Immature natural killer cell (primary cell): Measurements from ENCODE around the gene ACTN2. TPM values are rescaled to one million over a fixed set of nuclear protein-coding genes. Genes with fewer than 3 reads are reported as not detected.
A peak's percentile ranks its signal among the peaks of the same experiment; 100 is the strongest.

Experiments
- DNase-seq, 3 donors: peaks; one replicate each; pipeline ENCODE4 v3.0.0; 2022; ENCODE audit warnings: mixed read lengths in 1 of 3
- H3K27ac Mint-ChIP-seq, 6 donors: one replicate each; pipeline ENCODE4 v1.8.0; 2020; ENCODE audit warnings: mixed read lengths in 6 of 6, mild to moderate bottlenecking in 5 of 6, inconsistent platforms in 4 of 6, moderate library complexity in 3 of 6
- H3K27me3 Mint-ChIP-seq, 3 donors: one replicate each; pipeline ENCODE4 v1.8.0; 2020 to 2021; ENCODE audit warnings: low read depth in 3 of 3, mild to moderate bottlenecking in 3 of 3, mixed read lengths in 3 of 3, moderate library complexity in 3 of 3, inconsistent platforms in 1 of 3
- H3K36me3 Mint-ChIP-seq, 3 donors: one replicate each; pipeline ENCODE4 v1.8.0; 2020; ENCODE audit warnings: mixed read lengths in 3 of 3, inconsistent platforms in 2 of 3, mild to moderate bottlenecking in 2 of 3
- H3K4me1 Mint-ChIP-seq, 2 donors: one replicate each; pipeline ENCODE4 v1.8.0; 2020; ENCODE audit warnings: inconsistent platforms in 2 of 2, mild to moderate bottlenecking in 2 of 2, mixed read lengths in 2 of 2, moderate library complexity in 1 of 2
- H3K4me3 Mint-ChIP-seq, 5 donors: one replicate each; pipeline ENCODE4 v1.8.0; 2020; ENCODE audit warnings: mild to moderate bottlenecking in 5 of 5, mixed read lengths in 5 of 5, inconsistent platforms in 3 of 5, moderate library complexity in 3 of 5
- H3K9me3 Mint-ChIP-seq, 6 donors: one replicate each; pipeline ENCODE4 v1.8.0; 2020; ENCODE audit warnings: mild to moderate bottlenecking in 6 of 6, mixed read lengths in 6 of 6, inconsistent platforms in 4 of 6, moderate library complexity in 3 of 6
- polyA plus RNA-seq, 3 donors: library from polyadenylated mRNA; unstranded; fragments of 300-500 nt; fragmentation: Illumina TruSeq; gene quantifications; one replicate each; pipeline ENCODE4 v1.2.3, GENCODE V29; 2021

The ACTN2 gene
- polyA plus RNA-seq, 3 donors from 2014 or later, result not detected

GRCh38 chr1:236785477-236785876, 99.2 kb downstream of the ACTN2 start:
- no peak overlapping the region for H3K4me3 Mint-ChIP-seq
- H3K9me3 Mint-ChIP-seq, result no peaks in the 10 kb centered on the region
- H3K27me3 Mint-ChIP-seq, result peaks cover 6 to 7% (median 7%) of the 10 kb centered on the region in 3 donors
- H3K27ac Mint-ChIP-seq, result no peak overlapping the region
- DNase-seq, result no peak
- no peaks in the 10 kb centered on the region for H3K4me1 Mint-ChIP-seq
- no peaks in the 10 kb centered on the region for H3K36me3 Mint-ChIP-seq

- no peaks in the 10 kb centered on the region for H3K9me3 Mint-ChIP-seq
- no peak for DNase-seq
- peaks cover 6 to 7% (median 6%) of the 10 kb centered on the region in 3 donors for H3K27me3 Mint-ChIP-seq
- no peak overlapping the region for H3K4me3 Mint-ChIP-seq
- H3K36me3 Mint-ChIP-seq, result no peaks in the 10 kb centered on the region
- H3K27ac Mint-ChIP-seq, result no peak overlapping the region
- no peaks in the 10 kb centered on the region for H3K4me1 Mint-ChIP-seq
Observed at GRCh38 chr1:236786453-236786852, 100.2 kb downstream of the ACTN2 start.

GRCh38 chr1:236794585-236795034, 108.3 kb downstream of the ACTN2 start:
- H3K36me3 Mint-ChIP-seq, result no peaks in the 10 kb centered on the region
- H3K27ac Mint-ChIP-seq, result peak overlapping the region; percentile 91 to 97 (median 94)
- no peaks in the 10 kb centered on the region for H3K9me3 Mint-ChIP-seq
- H3K27me3 Mint-ChIP-seq, result peaks cover 6 to 14% (median 10%) of the 10 kb centered on the region in 3 donors
- H3K4me1 Mint-ChIP-seq, result peaks cover 26 to 37% of the 10 kb centered on the region in 2 donors
- H3K4me3 Mint-ChIP-seq, result peak overlapping the region; percentile 89 to 95 (median 93)
- DNase-seq, result no peak

- Mint-ChIP-seq H3K27ac (peak within 1 kb of the TSS; percentile 91 to 97 (median 94)), H3K27me3 (peaks cover 6 to 12% (median 10%) of the 10 kb centered on the region in 3 donors), H3K4me1 (peaks cover 26 to 37% of the 10 kb centered on the region in 2 donors), H3K4me3 (peak within 1 kb of the TSS; percentile 89 to 95 (median 93)), H3K9me3 (no peaks in the 10 kb centered on the region), H3K36me3 (no peaks in the 10 kb centered on the region)
- DNase-seq, result peak; percentile 94 to 95 (median 94)
Observed at GRCh38 chr1:236795035-236795756, 108.9 kb downstream of the ACTN2 start, which contains the start of gene MTR. Gene MTR, plus strand, starts transcription at chr1:236795292. Its CDS starts 412 bp downstream, at chr1:236795704.

GRCh38 chr1:236795757-236796667, 109.7 kb downstream of the ACTN2 start:
- Mint-ChIP-seq H3K27me3 (peaks cover 6 to 12% (median 10%) of the 10 kb centered on the region in 3 donors), H3K4me1 (peaks cover 26 to 37% of the 10 kb centered on the region in 2 donors), H3K27ac (peak overlapping the region; percentile 91 to 97 (median 94)), H3K9me3 (no peaks in the 10 kb centered on the region), H3K36me3 (no peaks in the 10 kb centered on the region), H3K4me3 (peak overlapping the region; percentile 89 to 95 (median 93))
- DNase-seq, result no peak

GRCh38 chr1:236799001-236799400, 112.7 kb downstream of the ACTN2 start:
- peaks cover 39 to 52% of the 10 kb centered on the region in 2 donors for H3K4me1 Mint-ChIP-seq
- H3K27ac Mint-ChIP-seq, result no peak overlapping the region
- H3K9me3 Mint-ChIP-seq, result no peaks in the 10 kb centered on the region
- H3K4me3 Mint-ChIP-seq, result no peak overlapping the region
- no peaks in the 10 kb centered on the region for H3K36me3 Mint-ChIP-seq
- no peak for DNase-seq
- H3K27me3 Mint-ChIP-seq, result peaks cover 5 to 10% (median 10%) of the 10 kb centered on the region in 3 donors

GRCh38 chr1:236800002-236800620, 113.8 kb downstream of the ACTN2 start:
- Mint-ChIP-seq H3K9me3 (no peaks in the 10 kb centered on the region), H3K4me3 (no peak overlapping the region), H3K36me3 (peaks cover 0 to 7% (median 3%) of the 10 kb centered on the region in 3 donors), H3K27ac (no peak overlapping the region), H3K27me3 (peaks cover 2 to 7% (median 3%) of the 10 kb centered on the region in 3 donors), H3K4me1 (peaks cover 32 to 41% of the 10 kb centered on the region in 2 donors)
- no peak for DNase-seq

- Mint-ChIP-seq H3K9me3 (no peaks in the 10 kb centered on the region), H3K27ac (no peak overlapping the region), H3K36me3 (peaks cover 0 to 9% (median 4%) of the 10 kb centered on the region in 3 donors), H3K27me3 (peaks cover 0 to 2% (median 0%) of the 10 kb centered on the region in 3 donors), H3K4me1 (peaks cover 31 to 39% of the 10 kb centered on the region in 2 donors), H3K4me3 (no peak overlapping the region)
- no peak for DNase-seq
Observed at GRCh38 chr1:236800623-236801022, 114.3 kb downstream of the ACTN2 start.

GRCh38 chr1:236802264-236802663, 116.0 kb downstream of the ACTN2 start:
- Mint-ChIP-seq H3K27ac (peak overlapping the region in 1 of 6 donors; percentile 9), H3K4me3 (no peak overlapping the region), H3K9me3 (no peaks in the 10 kb centered on the region), H3K27me3 (no peaks in the 10 kb centered on the region), H3K4me1 (peaks cover 18 to 23% of the 10 kb centered on the region in 2 donors), H3K36me3 (peaks cover 2 to 12% (median 4%) of the 10 kb centered on the region in 3 donors)
- DNase-seq, result no peak

GRCh38 chr1:236806634-236807033, 120.3 kb downstream of the ACTN2 start:
- peaks cover 21 to 47% (median 25%) of the 10 kb centered on the region in 3 donors for H3K36me3 Mint-ChIP-seq
- DNase-seq, result no peak
- H3K9me3 Mint-ChIP-seq, result no peaks in the 10 kb centered on the region
- H3K4me3 Mint-ChIP-seq, result no peak overlapping the region
- peaks cover 11 to 12% of the 10 kb centered on the region in 2 donors for H3K4me1 Mint-ChIP-seq
- no peaks in the 10 kb centered on the region for H3K27me3 Mint-ChIP-seq
- H3K27ac Mint-ChIP-seq, result no peak overlapping the region

- Mint-ChIP-seq H3K9me3 (no peaks in the 10 kb centered on the region), H3K4me1 (no peaks in the 10 kb centered on the region), H3K4me3 (no peak overlapping the region), H3K27me3 (no peaks in the 10 kb centered on the region), H3K27ac (no peak overlapping the region), H3K36me3 (peaks cover 26 to 54% (median 33%) of the 10 kb centered on the region in 3 donors)
- no peak for DNase-seq
Observed at GRCh38 chr1:236808005-236808404, 121.7 kb downstream of the ACTN2 start.

GRCh38 chr1:236808564-236809130, 122.3 kb downstream of the ACTN2 start:
- Mint-ChIP-seq H3K27ac (no peak overlapping the region), H3K9me3 (no peaks in the 10 kb centered on the region), H3K4me1 (no peaks in the 10 kb centered on the region), H3K4me3 (no peak overlapping the region), H3K27me3 (no peaks in the 10 kb centered on the region), H3K36me3 (peaks cover 29 to 57% (median 38%) of the 10 kb centered on the region in 3 donors)
- no peak for DNase-seq

GRCh38 chr1:236809148-236809547, 122.8 kb downstream of the ACTN2 start:
- Mint-ChIP-seq H3K9me3 (no peaks in the 10 kb centered on the region), H3K36me3 (peaks cover 34 to 62% (median 42%) of the 10 kb centered on the region in 3 donors), H3K4me1 (no peaks in the 10 kb centered on the region), H3K27me3 (no peaks in the 10 kb centered on the region), H3K27ac (no peak overlapping the region), H3K4me3 (no peak overlapping the region)
- no peak for DNase-seq
